ENCODE results near the gene RBM20. TPM values are rescaled to one million over a fixed set of nuclear protein-coding genes. Genes with fewer than 3 reads are reported as not detected.

The RBM20 gene
- total RNA-seq, 1 donor from 2014 or later = 0.05 TPM

DNA sequence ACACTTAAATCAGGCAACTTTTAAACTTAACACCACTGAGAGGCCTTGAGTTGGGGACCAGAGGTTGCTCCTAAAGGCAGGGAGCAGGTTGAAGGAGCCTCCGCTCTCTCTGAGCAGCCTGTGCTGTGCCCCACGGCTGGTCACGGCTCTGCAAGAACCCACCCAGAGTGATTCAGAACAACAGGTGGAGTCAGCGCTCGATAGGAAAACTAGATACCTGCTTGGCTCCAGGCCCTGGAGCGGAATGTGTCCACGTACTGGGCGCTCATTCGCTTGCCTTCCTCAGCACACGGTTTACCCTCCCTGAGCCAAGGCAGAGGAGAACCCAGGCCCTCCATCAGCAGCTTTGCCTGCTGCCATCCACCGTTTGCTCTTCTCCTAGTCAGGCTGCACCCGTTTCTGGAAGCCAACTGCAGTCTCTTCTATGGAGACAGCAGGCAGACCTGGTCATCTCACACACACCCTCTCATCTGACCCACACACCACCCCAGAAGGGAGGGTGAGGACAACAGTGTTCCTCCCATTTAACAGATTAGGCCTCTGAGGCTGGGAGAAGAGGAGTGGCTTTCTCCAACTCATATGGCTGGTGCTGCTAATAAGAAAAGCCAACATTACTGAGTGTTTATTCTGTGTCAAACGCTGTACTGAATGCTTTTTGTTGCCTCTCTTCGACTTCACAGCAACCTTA lies 189.9 kb downstream of the RBM20 start:
- Mint-ChIP-seq H3K27ac (peak overlapping the region; percentile 74), H3K27me3 (no peaks in the 10 kb centered on the region), H3K36me3 (ENCODE audit: low read depth) (no peaks in the 10 kb centered on the region), H3K9me3 (no peaks in the 10 kb centered on the region), H3K4me1 (peaks cover 28% of the 10 kb centered on the region), H3K4me3 (no peak overlapping the region)
- DNase-seq = no peak
- intact Hi-C loops (cut with micrococcal nuclease) = no loop called here

DNA sequence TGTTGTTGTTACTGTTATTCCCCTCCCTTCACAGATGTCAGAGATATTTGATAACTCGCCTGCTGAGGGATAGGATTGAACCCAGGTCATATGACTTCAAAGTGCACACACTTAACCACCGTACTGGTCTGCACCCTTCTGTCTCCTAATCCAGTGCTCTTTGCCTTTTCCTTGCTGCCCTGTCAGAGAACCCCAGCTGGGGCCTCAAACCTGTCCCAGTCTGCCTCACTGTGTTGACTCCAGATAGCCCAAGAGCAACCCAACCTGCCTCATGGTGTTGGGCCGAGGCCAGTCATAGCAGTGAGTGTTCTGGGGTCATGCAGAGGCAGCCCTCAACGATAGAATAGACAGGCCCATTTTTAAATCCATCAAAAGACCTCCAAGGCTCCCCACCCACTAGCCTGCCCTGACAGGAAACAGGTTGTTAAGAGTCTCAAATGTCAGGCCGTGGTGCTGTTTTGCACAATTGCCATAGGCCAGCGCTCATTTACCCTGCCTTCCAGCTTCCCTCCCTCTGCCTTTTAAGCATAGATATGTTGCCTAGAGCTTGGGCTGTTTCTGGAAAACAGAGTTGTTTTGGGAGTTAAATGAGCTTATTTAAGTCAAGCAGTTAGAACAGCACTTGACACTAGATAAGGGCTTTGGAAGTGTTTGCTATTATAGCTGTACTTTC lies 190.6 kb downstream of the RBM20 start:
- Mint-ChIP-seq H3K4me1 (peaks cover 28% of the 10 kb centered on the region), H3K27me3 (no peaks in the 10 kb centered on the region), H3K36me3 (ENCODE audit: low read depth) (no peaks in the 10 kb centered on the region), H3K27ac (peak overlapping the region; percentile 74), H3K9me3 (no peaks in the 10 kb centered on the region), H3K4me3 (no peak overlapping the region)
- intact Hi-C loops (cut with micrococcal nuclease) = no loop called here
- DNase-seq = peak; percentile 71

DNA sequence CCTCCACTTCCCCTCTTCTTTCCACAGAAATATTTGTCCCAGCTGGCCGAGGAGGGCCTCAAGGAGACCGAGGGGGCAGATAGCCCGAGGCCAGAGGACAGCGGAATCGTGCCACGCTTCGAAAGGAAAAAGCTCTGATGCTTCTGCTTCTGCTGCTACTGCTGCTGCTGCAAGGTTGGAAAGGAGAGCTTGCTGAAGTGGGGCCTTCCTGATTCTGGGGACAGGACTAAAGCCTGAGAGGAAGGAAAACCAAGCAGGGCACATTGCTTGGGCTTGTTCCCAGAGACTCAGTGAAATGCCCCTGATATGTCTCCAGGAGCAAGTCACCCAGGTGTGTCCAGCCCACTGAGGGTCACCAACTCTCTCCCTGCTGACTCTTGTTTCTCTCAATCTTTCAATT lies 191.7 kb downstream of the RBM20 start:
- DNase-seq = no peak
- Mint-ChIP-seq H3K36me3 (ENCODE audit: low read depth) (no peaks in the 10 kb centered on the region), H3K9me3 (no peaks in the 10 kb centered on the region), H3K4me3 (no peak overlapping the region), H3K27me3 (no peaks in the 10 kb centered on the region), H3K4me1 (peaks cover 28% of the 10 kb centered on the region), H3K27ac (no peak overlapping the region)
- intact Hi-C loops (cut with micrococcal nuclease) = no loop called here

GRCh38 chr10:110836706-110837105 lies 192.6 kb downstream of the RBM20 start:
- H3K27ac Mint-ChIP-seq = no peak overlapping the region
- H3K27me3 Mint-ChIP-seq = no peaks in the 10 kb centered on the region
- peaks cover 35% of the 10 kb centered on the region for H3K4me1 Mint-ChIP-seq
- H3K9me3 Mint-ChIP-seq = no peaks in the 10 kb centered on the region
- DNase-seq = no peak
- H3K36me3 Mint-ChIP-seq (ENCODE audit: low read depth) = no peaks in the 10 kb centered on the region
- H3K4me3 Mint-ChIP-seq = no peak overlapping the region
- intact Hi-C loops (cut with micrococcal nuclease) = no loop called here

- no peaks in the 10 kb centered on the region for H3K9me3 Mint-ChIP-seq
These were observed 193.5 kb downstream of the RBM20 start for GRCh38 chr10:110837418-110838171.

DNA sequence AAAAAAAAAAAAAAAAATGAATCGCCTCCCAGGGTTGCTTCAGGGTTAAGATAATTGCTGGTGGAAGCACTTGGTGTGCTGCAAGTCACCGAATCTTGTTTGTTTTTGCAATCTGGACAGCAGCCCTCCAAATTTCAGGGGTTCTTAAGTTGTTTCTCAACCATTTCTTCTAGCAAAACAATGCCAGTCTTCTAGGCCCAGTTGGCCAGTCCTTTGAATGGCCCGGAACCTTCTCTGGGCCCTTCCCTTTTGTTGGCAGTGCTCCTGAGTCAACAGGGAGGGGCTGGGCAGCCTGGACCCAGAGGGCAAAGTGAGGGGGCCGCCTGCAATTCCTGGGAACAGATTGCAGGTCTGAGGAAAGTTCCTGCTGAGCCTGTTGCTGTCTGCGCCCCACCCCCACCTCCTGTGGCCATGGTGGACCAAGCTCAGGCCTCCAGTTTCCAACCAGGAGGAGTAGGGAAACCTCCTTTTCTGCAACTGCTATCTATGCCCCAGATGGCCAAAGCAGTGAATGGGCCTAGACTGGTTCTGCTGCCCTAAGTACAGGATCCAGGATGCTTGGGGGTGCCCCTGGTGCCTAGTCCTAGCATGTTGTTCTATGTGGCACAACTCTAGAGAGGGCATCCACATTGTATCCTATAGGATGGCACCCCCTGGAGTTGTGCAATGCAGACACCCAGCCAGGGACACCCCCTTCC lies 196.2 kb downstream of the RBM20 start:
- H3K27me3 Mint-ChIP-seq = no peaks in the 10 kb centered on the region
- intact Hi-C loops (cut with micrococcal nuclease) = loop anchor here (5.0 kb wide), 1 partner anchor 38 kb away; no protein-coding TSS in a partner anchor
- peaks cover 6% of the 10 kb centered on the region for H3K36me3 Mint-ChIP-seq (ENCODE audit: low read depth)
- no peak for DNase-seq
- H3K4me1 Mint-ChIP-seq = peaks cover 59% of the 10 kb centered on the region
- H3K4me3 Mint-ChIP-seq = no peak overlapping the region
- H3K9me3 Mint-ChIP-seq = no peaks in the 10 kb centered on the region
- no peak overlapping the region for H3K27ac Mint-ChIP-seq

More at GRCh38 chr10:110837418-110838171, 193.5 kb downstream of the RBM20 start:
- Mint-ChIP-seq H3K4me1 (peaks cover 44% of the 10 kb centered on the region), H3K27ac (no peak overlapping the region), H3K27me3 (no peaks in the 10 kb centered on the region), H3K4me3 (no peak overlapping the region), H3K36me3 (ENCODE audit: low read depth) (no peaks in the 10 kb centered on the region)
- no peak for DNase-seq
- intact Hi-C loops (cut with micrococcal nuclease) = no loop called here

GRCh38 chr10:110840923-110841428 lies 196.8 kb downstream of the RBM20 start:
- no peaks in the 10 kb centered on the region for H3K9me3 Mint-ChIP-seq
- peaks cover 57% of the 10 kb centered on the region for H3K4me1 Mint-ChIP-seq
- H3K27me3 Mint-ChIP-seq = no peaks in the 10 kb centered on the region
- DNase-seq = no peak
- H3K4me3 Mint-ChIP-seq = no peak overlapping the region
- intact Hi-C loops (cut with micrococcal nuclease) = loop anchor here (5.0 kb wide), 1 partner anchor 39 kb away; no protein-coding TSS in a partner anchor
- peaks cover 6% of the 10 kb centered on the region for H3K36me3 Mint-ChIP-seq (ENCODE audit: low read depth)
- H3K27ac Mint-ChIP-seq = peak overlapping the region; percentile 17

DNA sequence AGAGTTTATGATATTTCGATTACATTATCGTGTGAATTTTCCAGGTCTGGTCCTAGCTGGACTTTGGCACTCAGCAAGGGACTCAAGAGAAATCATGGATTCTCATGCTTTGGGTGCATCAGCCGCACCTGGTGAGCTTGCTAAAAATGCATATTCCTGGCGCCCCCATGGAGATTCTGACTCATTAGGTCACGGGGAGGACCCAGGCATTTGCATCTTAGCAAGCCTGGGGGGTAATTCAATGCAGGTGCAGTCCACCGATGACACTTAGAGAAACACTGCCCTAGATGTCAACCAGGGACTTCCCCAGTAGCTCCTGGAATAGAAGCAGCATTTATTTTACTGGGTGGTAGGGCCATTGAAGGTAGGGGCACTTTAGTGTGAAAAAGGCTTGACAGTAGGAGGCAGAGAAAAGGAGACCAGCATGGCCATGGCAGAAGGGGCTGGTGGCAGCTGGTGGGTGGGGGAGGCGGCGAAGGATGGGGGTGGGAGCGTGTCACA lies 197.7 kb downstream of the RBM20 start:
- peak overlapping the region; percentile 58 for H3K27ac Mint-ChIP-seq
- no peaks in the 10 kb centered on the region for H3K27me3 Mint-ChIP-seq
- H3K4me3 Mint-ChIP-seq = peak overlapping the region; percentile 30
- no peaks in the 10 kb centered on the region for H3K9me3 Mint-ChIP-seq
- peaks cover 6% of the 10 kb centered on the region for H3K36me3 Mint-ChIP-seq (ENCODE audit: low read depth)
- intact Hi-C loops (cut with micrococcal nuclease) = loop anchor here (2.0 to 5.0 kb wide), 2 partner anchors 15 to 40 kb away; no protein-coding TSS in a partner anchor
- peaks cover 54% of the 10 kb centered on the region for H3K4me1 Mint-ChIP-seq
- DNase-seq = no peak

GRCh38 chr10:110842326-110842904 lies 198.3 kb downstream of the RBM20 start:
- Mint-ChIP-seq H3K4me3 (peak overlapping the region; percentile 30), H3K9me3 (no peaks in the 10 kb centered on the region), H3K4me1 (peaks cover 51% of the 10 kb centered on the region), H3K27ac (peak overlapping the region; percentile 82), H3K36me3 (ENCODE audit: low read depth) (peaks cover 6% of the 10 kb centered on the region), H3K27me3 (no peaks in the 10 kb centered on the region)
- no peak for DNase-seq
- intact Hi-C loops (cut with micrococcal nuclease) = loop anchor here (2.0 to 5.0 kb wide), 2 partner anchors 14 to 40 kb away; no protein-coding TSS in a partner anchor

DNA sequence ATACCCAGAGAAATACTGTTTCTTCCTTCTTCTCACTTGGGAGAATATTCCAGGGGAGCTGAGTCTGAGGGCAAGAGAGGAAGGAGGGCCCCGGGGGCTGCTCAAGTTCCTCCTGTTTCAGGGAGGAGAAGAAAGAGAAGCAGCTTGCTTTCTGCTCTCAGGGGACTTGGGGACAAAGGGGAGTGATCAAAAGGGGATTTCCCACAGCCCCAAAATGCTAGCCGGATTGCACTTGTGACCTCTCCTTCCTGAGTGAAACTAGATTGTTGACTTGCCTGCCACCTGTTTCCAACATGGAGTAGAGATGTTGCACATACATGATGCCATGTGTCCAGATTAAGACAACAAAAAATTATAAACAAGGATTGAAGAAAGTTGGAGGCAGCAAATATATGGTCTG lies 198.9 kb downstream of the RBM20 start:
- peaks cover 49% of the 10 kb centered on the region for H3K4me1 Mint-ChIP-seq
- peaks cover 6% of the 10 kb centered on the region for H3K36me3 Mint-ChIP-seq (ENCODE audit: low read depth)
- H3K9me3 Mint-ChIP-seq = no peaks in the 10 kb centered on the region
- peak overlapping the region; percentile 30 for H3K4me3 Mint-ChIP-seq
- DNase-seq = peak; percentile 90
- intact Hi-C loops (cut with micrococcal nuclease) = loop anchor here (1.0 to 5.0 kb wide), 4 partner anchors 14 to 69 kb away; no protein-coding TSS in a partner anchor
- peak overlapping the region; percentile 82 for H3K27ac Mint-ChIP-seq
- no peaks in the 10 kb centered on the region for H3K27me3 Mint-ChIP-seq

GRCh38 chr10:110843796-110844616 lies 199.9 kb downstream of the RBM20 start:
- Mint-ChIP-seq H3K27me3 (no peaks in the 10 kb centered on the region), H3K36me3 (ENCODE audit: low read depth) (peaks cover 6% of the 10 kb centered on the region), H3K4me1 (peaks cover 52% of the 10 kb centered on the region), H3K27ac (peak overlapping the region; percentile 82), H3K9me3 (no peaks in the 10 kb centered on the region), H3K4me3 (no peak overlapping the region)
- intact Hi-C loops (cut with micrococcal nuclease) = loop anchor here (1.0 to 5.0 kb wide), 4 partner anchors 13 to 70 kb away; no protein-coding TSS in a partner anchor
- DNase-seq = no peak

DNA sequence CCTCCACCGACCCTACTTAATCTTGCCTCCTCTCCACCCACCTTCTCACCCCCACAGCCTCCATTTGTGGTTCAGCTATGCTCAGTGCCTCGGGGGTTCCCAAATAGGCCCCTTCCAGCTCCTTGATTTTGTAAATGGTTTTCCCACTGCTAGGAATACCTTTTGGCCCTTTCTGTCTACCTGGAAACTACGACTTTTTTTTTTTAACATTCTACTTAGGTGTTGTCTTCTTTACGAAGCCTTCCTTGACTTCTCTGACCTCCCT lies 200.4 kb downstream of the RBM20 start:
- Mint-ChIP-seq H3K27me3 (no peaks in the 10 kb centered on the region), H3K4me1 (peaks cover 53% of the 10 kb centered on the region), H3K9me3 (no peaks in the 10 kb centered on the region), H3K4me3 (no peak overlapping the region), H3K27ac (peak overlapping the region; percentile 45), H3K36me3 (ENCODE audit: low read depth) (peaks cover 6% of the 10 kb centered on the region)
- no peak for DNase-seq
- intact Hi-C loops (cut with micrococcal nuclease) = loop anchor here (5.0 kb wide), 1 partner anchor 42 kb away; no protein-coding TSS in a partner anchor

All from activated CD4-positive, alpha-beta T cell treated with anti-CD3 and anti-CD28 coated beads, Interleukin-2, amount 10 ng/mL, durations not matched to agents 24 days and 14 days (primary cell).